PC-9 (cell line): ENCODE results near the gene CAPN15. TPM values are rescaled to one million over a fixed set of nuclear protein-coding genes. Genes with fewer than 3 reads are reported as not detected.

ENCODE experiments used
- BruUV-seq: library from RNA; stranded (reverse); fragments of 400-500 nt; replicated peaks from 2 replicates; lab custom pipeline; 2021; lab: Mats Ljungman, UMichigan
- CTCF ChIA-PET: fragments of 300-600 bp; sonication (Branson Sonifier 250); formaldehyde crosslinking; loops from one replicate; lab custom pipeline; 2022; ENCODE audit warnings: antibody characterized with exemption; lab: Charles Lee
- POLR2A ChIA-PET: fragments of 300-600 bp; sonication (Branson Sonifier 250); formaldehyde crosslinking; loops from one replicate; lab custom pipeline; 2022; ENCODE audit warnings: antibody characterized with exemption; ENCODE audit not compliant: unreplicated experiment; lab: Charles Lee
- DNase-seq, 2 experiments: peaks; one replicate each; pipeline versions ENCODE4 v3.0.0 to v3.0.0-alpha.2; 2015 to 2022; ENCODE audit warnings: mixed read lengths in 1 of 2
- H2AFZ ChIP-seq: fragments of 200-600 bp; sonication (generic); 2 replicates; pipeline ENCODE4 v1.8.1; 2017; ENCODE audit warnings: antibody characterized with exemption
- H3F3A ChIP-seq: fragments of 200-600 bp; sonication (generic); 2 replicates; pipeline ENCODE4 v1.8.1; 2017; ENCODE audit warnings: antibody characterized with exemption, mild to moderate bottlenecking, low read depth; ENCODE audit not compliant: insufficient read depth
- H3K27ac ChIP-seq: fragments of 200-600 bp; sonication (generic); 2 replicates; pipeline ENCODE4 v1.6.1; 2016; ENCODE audit warnings: mixed run types
- H3K27me3 ChIP-seq: fragments of 200-600 bp; sonication (generic); 2 replicates; pipeline ENCODE4 v1.6.1; 2016; ENCODE audit warnings: low read depth, mixed run types; ENCODE audit not compliant: insufficient read depth
- H3K36me3 ChIP-seq: fragments of 200-600 bp; sonication (generic); 2 replicates; pipeline ENCODE4 v1.6.1; 2016; ENCODE audit warnings: low read depth, mixed run types
- H3K4me1 ChIP-seq: fragments of 200-600 bp; sonication (generic); replicated peaks from 2 replicates; pipeline ENCODE4 v1.6.1; 2016; ENCODE audit warnings: mixed run types; ENCODE audit not compliant: insufficient read depth
- H3K4me2 ChIP-seq: fragments of 200-600 bp; sonication (generic); 2 replicates; pipeline ENCODE4 v1.6.1; 2017; ENCODE audit warnings: mixed run types
- H3K4me3 ChIP-seq: fragments of 200-600 bp; sonication (generic); 2 replicates; pipeline ENCODE4 v1.6.1; 2016; ENCODE audit warnings: mixed run types
- H3K79me2 ChIP-seq: fragments of 200-600 bp; sonication (generic); 2 replicates; pipeline ENCODE4 v1.6.1; 2017; ENCODE audit warnings: low read depth, mixed run types
- H3K9me2 ChIP-seq: fragments of 200-600 bp; sonication (generic); 2 replicates; pipeline ENCODE4 v1.8.1; 2017; ENCODE audit warnings: mild to moderate bottlenecking; ENCODE audit not compliant: insufficient read depth
- H3K9me3 ChIP-seq: fragments of 200-600 bp; sonication (generic); 2 replicates; pipeline ENCODE4 v1.8.1; 2016; ENCODE audit warnings: low read depth; ENCODE audit not compliant: insufficient read depth
- H4K20me1 ChIP-seq: fragments of 200-600 bp; sonication (generic); 2 replicates; pipeline ENCODE4 v1.8.1; 2017; ENCODE audit not compliant: insufficient read depth
- EZH2 ChIP-seq: fragments of 200-600 bp; sonication (generic); IDR thresholded peaks from 2 replicates; pipeline ENCODE4 v1.8.0; 2017; ENCODE audit warnings: antibody characterized with exemption, low read depth
- intact Hi-C: fragments of 100-400 bp; cut with micrococcal nuclease; formaldehyde crosslinking; loops from one replicate; pipeline ENCODE4 v1.10.0; 2022; ENCODE audit not compliant: unreplicated experiment
- total RNA-seq: library from RNA; stranded (reverse); gene quantifications from 2 replicates; pipeline ENCODE4 v1.2.3, GENCODE V29; 2021
- TF ChIP-seq, protein P1 (sequence below): fragments of 200-600 bp; sonication (generic); conservative IDR thresholded peaks from 2 replicates; pipeline ENCODE4 v1.6.1; 2017; ENCODE audit warnings: mixed run types, antibody characterized with exemption, mild to moderate bottlenecking, moderate library complexity

CAPN15 gene
- total RNA-seq, 1 experiment from 2014 or later: 66.8 TPM

DNA sequence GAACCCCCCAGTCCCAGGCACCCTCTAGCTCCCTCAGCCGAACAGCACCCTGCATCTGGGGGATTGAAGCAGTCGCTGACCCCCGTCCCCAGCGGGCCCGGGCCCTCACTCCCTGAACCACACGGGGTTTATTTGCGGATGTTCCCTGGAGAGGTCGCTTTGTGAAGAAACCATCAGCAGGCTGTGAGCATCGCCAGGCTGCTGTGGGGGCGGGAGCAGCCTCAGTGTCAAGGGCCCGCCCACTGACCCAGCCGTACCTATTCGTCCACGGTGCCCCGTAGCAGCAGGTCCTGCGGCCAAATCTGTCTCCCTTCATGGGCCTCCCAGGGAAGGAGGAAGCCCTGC, 55.9 kb downstream of the CAPN15 start:
- Histone ChIP-seq H3K9me2 (no peaks in the 10 kb centered on the region), H3K36me3 (no peaks in the 10 kb centered on the region), H3K27ac (no peak overlapping the region), H3K4me2 (no peak overlapping the region), H3F3A (peaks cover 7% of the 10 kb centered on the region; the same call in 1 of the 2 replicates), H4K20me1 (no peaks in the 10 kb centered on the region; the same call in none of the 2 replicates), H3K27me3 (no peaks in the 10 kb centered on the region), H2AFZ (no peak overlapping the region), H3K79me2 (peaks cover 16% of the 10 kb centered on the region), H3K4me3 (no peak overlapping the region), H3K9me3 (no peaks in the 10 kb centered on the region), H3K4me1 (peaks cover 6% of the 10 kb centered on the region)
- TF ChIP-seq EZH2: no peak
- TF ChIP-seq, protein P1, sequence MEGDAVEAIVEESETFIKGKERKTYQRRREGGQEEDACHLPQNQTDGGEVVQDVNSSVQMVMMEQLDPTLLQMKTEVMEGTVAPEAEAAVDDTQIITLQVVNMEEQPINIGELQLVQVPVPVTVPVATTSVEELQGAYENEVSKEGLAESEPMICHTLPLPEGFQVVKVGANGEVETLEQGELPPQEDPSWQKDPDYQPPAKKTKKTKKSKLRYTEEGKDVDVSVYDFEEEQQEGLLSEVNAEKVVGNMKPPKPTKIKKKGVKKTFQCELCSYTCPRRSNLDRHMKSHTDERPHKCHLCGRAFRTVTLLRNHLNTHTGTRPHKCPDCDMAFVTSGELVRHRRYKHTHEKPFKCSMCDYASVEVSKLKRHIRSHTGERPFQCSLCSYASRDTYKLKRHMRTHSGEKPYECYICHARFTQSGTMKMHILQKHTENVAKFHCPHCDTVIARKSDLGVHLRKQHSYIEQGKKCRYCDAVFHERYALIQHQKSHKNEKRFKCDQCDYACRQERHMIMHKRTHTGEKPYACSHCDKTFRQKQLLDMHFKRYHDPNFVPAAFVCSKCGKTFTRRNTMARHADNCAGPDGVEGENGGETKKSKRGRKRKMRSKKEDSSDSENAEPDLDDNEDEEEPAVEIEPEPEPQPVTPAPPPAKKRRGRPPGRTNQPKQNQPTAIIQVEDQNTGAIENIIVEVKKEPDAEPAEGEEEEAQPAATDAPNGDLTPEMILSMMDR: no peak
- CTCF ChIA-PET: no interaction called here
- no TSS peak for BruUV-seq
- POLR2A ChIA-PET: no interaction called here
- DNase-seq: no peak
- intact Hi-C loops: no loop called here

DNA sequence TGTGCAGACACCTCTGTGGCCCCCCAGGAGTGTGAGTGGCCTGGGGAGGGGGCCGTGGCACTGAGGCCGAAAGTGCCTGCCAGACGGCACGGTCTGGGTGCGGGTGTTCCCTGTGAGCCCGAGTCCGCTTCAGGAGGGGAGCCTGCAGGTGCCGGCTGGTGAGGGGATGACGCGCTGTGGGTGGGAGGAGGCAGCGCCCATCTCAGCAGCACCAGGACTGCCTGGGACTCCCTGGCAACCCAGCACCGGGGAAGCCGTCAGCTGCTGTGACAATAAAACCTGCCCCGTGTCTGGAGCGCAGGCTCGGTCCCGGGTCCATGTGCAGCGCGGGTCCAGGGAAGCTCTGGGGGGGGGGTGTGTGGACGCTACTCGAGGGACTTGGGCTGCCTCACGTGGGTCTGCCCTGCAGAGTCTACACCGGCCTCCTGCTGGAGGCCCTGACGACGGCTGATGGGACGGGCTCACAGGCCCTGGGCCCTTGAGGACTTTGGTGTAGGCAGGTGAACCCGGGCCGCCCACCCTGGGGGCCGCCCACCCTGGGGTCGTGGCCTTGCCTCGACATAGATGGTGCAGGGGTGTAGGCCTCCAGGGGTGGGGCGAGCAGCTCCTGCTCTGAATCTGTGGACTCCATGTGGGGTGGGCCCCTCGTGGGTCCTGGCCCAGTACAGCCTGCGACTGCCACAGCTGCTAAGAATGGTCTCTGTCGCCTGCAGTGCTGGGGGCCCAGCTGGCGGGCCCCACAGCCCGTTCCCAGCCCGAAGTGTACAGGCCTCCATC, 56.5 kb downstream of the CAPN15 start:
- H3K27me3 ChIP-seq: no peaks in the 10 kb centered on the region
- DNase-seq: no peak
- POLR2A ChIA-PET: no interaction called here
- CTCF ChIA-PET: no interaction called here
- H3F3A ChIP-seq: peaks cover 7% of the 10 kb centered on the region; the same call in 1 of the 2 replicates
- intact Hi-C loops: no loop called here
- no peaks in the 10 kb centered on the region; the same call in none of the 2 replicates for H4K20me1 ChIP-seq
- BruUV-seq: no TSS peak
- no peak overlapping the region for H3K4me3 ChIP-seq
- no peaks in the 10 kb centered on the region for H3K9me3 ChIP-seq
- no peaks in the 10 kb centered on the region for H3K9me2 ChIP-seq
- no peak overlapping the region for H3K4me2 ChIP-seq
- H3K36me3 ChIP-seq: no peaks in the 10 kb centered on the region
- no peak overlapping the region for H2AFZ ChIP-seq
- peaks cover 6% of the 10 kb centered on the region for H3K4me1 ChIP-seq
- no peak overlapping the region for H3K27ac ChIP-seq
- H3K79me2 ChIP-seq: peaks cover 19% of the 10 kb centered on the region
- no peak for TF ChIP-seq EZH2
- TF ChIP-seq, protein P1: no peak

DNA sequence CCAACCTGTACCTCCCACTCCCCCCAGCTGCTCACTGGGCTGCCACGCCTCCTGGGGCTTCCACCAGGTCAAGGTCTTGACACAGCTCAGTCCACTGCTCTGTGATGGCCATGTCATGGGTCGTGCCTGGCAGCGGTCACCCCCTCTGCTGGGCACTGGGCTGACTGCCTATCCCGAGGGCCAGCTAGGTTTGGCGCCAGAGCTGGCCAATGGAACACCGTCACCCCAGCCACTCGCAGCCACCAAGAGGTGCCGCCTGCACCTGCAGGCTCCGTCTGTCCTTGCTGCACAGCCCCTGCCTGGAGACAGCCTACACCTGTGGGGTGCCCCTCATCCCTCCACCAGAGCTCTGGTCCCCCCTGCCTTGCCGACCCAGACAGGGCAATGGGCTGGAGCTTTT, 57.8 kb downstream of the CAPN15 start:
- TF ChIP-seq EZH2: no peak
- TF ChIP-seq, protein P1: 0 out of 2 replicates have a peak, but pooled peaks have one; percentile 24
- peaks cover 6% of the 10 kb centered on the region for H3K4me1 ChIP-seq
- BruUV-seq: no TSS peak
- ChIA-PET CTCF (no interaction called here), POLR2A (interaction anchor here (0.6 to 0.9 kb wide), 2 partner anchors 37 to 161 kb away, joined by 3 to 7 read pairs; no protein-coding TSS in a partner anchor)
- intact Hi-C loops: no loop called here
- no peaks in the 10 kb centered on the region for H3K27me3 ChIP-seq
- no peaks in the 10 kb centered on the region for H3K9me3 ChIP-seq
- peaks cover 7% of the 10 kb centered on the region; the same call in 1 of the 2 replicates for H3F3A ChIP-seq
- no peak overlapping the region for H3K4me3 ChIP-seq
- no peaks in the 10 kb centered on the region for H3K9me2 ChIP-seq
- peaks cover 22% of the 10 kb centered on the region for H3K79me2 ChIP-seq
- no peak overlapping the region for H2AFZ ChIP-seq
- H3K36me3 ChIP-seq: no peaks in the 10 kb centered on the region
- peak in 1 of 2 experiments; percentile 47 for DNase-seq
- no peaks in the 10 kb centered on the region; the same call in none of the 2 replicates for H4K20me1 ChIP-seq
- no peak overlapping the region for H3K27ac ChIP-seq
- no peak overlapping the region for H3K4me2 ChIP-seq
